Neural cell (in vitro differentiated cells): ENCODE results near the gene DENND4C.
"Not testable (repeated sequence)": the region's sequence is repeated elsewhere in the genome, so short reads cannot be mapped to it uniquely, and the experiment has no call there.

Source experiments
- CTCF ChIP-seq: fragments of 450-650 bp; IDR thresholded peaks from 2 replicates; pipeline ENCODE4 v1.5.1; 2014; ENCODE audit warnings: antibody characterized with exemption, mild to moderate bottlenecking, moderate library complexity; ENCODE audit not compliant: poor library complexity, severe bottlenecking
- TAF1 ChIP-seq: IDR thresholded peaks from 2 replicates; pipeline ENCODE4 v1.6.1; 2012; ENCODE audit warnings: low read depth

GRCh38 chr9:19265602-19266001, 35.1 kb downstream of the DENND4C start:
- not testable (repeated sequence) for TF ChIP-seq CTCF, TAF1
